Embryonic facial prominence (tissue), 1 donor: Measurements from ENCODE around the gene NOC4L.

Experiments
- DNase-seq: peaks from one replicate; pipeline ENCODE4 v3.0.0-alpha.2; 2016; ENCODE audit errors: extremely low spot score

Gene NOC4L

DNA sequence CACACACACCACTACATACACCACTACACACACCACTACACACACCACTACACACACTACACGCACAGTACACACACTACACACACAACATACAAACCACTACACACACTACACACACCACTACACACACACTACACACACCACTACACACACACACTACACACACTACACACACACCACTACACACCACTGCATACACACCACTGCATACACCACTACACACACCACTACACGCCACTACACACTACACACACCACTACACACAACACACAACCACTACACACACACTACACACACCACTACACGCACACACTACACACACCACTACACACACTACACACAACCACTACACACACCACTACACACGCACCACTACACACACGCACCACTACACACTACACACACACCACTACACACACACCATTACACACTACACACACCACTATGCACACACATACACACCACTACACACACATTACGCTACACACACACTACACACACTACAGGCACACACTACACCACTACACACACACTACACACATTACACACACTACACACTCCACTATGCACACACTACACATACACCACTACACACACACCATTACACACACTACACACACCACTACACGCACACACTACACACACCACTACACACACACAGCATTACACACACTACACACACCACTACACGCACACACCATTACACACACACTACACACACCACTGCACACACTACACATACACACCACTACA is 12.5 kb downstream of the NOC4L start:
- DNase-seq = no peak

GRCh38 chr12:132157733-132158409 is 13.6 kb downstream of the NOC4L start:
- no peak for DNase-seq

GRCh38 chr12:132158677-132159554 is 14.7 kb downstream of the NOC4L start:
- DNase-seq = no peak

GRCh38 chr12:132159555-132160003 is 15.3 kb downstream of the NOC4L start:
- DNase-seq = no peak

- DNase-seq = no peak
Observed at GRCh38 chr12:132160016-132160415, 15.8 kb downstream of the NOC4L start.

GRCh38 chr12:132160601-132161035 is 16.4 kb downstream of the NOC4L start:
- DNase-seq = no peak

GRCh38 chr12:132161036-132161781 is 17.0 kb downstream of the NOC4L start:
- no peak for DNase-seq

DNA sequence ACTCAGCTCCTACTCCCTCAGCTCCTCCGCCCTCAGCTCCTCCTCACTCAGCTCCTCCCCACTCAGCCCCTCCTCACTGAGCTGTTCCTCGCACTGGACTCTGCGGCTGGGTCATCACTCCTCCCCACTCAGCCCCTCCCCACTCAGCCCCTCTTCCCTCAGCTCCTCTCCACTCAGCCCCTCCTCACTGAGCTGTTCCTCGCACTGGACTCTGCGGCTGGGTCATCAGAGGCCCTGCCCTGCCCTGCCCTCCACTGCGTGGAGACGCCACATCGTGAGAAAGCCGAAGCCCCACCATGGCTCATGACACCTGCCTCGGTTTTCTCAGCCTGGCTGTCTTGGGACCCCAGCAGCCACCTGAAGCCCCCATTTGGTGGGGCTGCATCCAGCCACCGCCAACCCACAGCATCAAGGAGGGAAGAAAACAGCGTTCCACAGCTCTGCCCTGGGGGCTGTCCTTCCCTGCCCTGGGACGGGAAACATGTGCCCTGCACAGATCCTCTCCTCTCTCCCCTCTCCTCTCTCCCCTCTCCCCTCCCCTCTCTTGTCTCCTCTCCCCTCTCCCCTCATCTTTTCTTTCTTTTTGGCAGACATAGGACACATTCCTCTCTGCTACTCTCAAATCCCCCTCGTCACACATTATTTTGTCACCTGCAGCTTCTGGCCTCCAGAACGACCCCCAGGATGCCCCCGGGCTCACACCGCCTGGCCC is 17.7 kb downstream of the NOC4L start:
- no peak for DNase-seq

DNA sequence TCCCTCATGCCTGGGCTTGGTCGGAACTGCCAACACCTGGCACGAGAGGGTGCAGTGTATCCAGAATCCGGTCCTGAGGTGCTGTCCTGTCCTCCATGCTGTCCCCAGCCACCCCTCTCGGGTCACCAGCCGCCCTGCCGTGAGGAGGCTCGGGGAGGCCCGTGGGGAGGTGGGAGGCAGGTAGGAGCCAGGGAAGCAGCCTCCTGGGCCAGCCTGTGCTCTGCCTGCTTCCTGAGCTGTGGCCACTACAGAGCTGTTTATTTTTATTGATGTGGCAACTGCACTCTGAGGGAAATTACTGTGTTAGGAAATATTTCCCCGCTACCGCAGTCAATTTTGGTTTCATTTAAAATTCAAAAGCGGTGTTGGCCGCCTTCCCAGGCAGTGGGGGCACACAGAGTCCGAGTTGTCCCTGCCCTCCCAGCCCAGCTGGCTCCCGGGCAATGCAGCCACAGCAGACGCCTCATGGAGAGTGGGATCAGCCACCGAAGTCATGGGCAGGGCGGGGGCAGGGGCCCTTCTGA is 18.3 kb downstream of the NOC4L start:
- DNase-seq = no peak

DNA sequence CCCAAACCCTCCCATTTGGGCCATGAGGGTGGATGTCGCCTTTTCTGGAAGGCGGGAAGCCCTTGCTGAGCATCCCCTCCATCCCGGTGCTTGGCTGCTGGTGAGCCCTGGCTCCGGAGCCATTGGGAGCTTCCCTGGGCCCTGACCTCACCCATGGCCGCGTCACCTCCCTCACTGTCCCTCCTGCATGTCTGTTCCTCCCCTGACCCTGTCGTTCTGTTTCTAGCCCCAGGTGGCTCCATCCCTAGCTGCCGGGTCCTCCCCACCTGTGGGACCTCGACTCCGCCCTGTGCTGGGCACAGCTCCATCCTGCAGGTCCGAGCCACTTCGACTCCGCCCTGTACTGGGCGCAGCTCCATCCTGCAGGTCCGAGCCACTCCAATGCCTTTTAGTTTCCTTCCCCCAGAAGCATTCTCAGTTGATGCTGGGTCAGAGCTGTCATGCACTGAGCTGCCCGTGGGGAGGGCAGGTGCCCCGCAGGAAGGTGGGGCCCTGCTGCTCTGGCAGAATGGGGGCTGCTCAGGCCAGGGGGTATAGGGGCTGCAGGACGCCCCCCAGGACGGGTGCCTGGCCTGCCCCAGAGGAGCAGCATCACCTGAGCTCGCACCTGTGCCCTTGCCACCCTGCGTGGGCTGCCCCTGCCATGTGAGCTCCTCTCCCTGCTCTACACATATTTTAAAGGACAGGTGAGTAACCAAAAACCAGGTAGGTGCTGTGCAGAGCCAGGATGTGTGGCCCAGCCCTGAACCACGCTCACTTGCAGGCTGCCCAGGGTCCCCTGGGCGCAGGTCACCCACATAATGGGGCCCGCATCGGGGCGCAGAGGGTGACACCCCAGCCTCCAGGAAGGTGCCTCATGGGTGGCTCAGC is 19.0 kb downstream of the NOC4L start:
- no peak for DNase-seq

GRCh38 chr12:132163911-132164288 is 19.6 kb downstream of the NOC4L start:
- no peak for DNase-seq

DNA sequence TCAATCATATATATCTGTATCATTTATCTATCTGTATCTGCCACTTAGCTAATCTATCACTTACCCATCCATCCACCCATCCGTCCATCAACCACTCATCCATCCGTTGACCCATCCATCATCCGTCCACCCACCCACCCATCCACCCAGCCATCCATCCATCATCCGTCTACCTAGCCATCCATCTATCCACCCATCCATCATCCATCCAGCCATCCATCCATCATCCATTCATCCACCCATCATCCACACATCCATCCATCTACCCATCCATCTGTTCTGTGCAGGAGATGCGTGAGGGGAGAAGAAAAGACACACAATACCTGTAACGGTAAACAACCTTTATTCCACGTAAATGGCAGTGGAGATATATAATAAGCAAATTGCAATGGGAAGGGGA is 20.2 kb downstream of the NOC4L start:
- DNase-seq = no peak

DNA sequence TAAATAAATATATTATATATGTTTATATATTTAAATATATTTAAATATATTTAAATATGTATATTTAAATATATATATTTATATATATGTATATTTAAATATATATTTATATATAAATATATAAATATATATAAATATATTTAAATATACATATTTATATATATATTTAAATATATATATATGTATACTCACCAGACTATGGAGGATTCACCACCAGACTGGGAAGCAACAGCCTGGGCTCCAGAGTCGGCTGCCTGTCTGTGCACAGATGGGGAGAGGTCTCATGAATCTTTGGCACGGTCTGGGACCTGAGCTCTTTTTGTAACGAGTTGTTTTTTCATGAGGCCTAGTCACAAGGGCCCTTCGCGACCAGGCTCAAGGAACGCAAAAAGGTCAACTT is 21.3 kb downstream of the NOC4L start:
- DNase-seq = no peak

DNA sequence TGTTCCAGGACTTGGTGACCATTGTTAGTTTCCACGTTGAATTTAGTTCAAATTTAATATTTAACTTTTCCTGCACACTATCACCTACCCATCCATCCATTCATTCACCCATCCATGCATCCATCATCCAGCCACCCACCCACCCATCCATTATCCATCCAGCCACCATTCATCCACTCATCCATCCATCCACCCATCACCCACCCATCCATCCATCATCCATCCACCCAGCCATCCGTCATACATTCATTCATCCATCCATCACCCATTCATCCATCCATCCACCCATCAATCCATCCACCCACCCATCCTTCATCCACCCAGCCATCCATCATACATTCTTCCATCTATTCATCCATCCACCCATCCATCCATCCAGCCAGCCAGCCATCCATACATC is 21.8 kb downstream of the NOC4L start:
- no peak for DNase-seq

DNA sequence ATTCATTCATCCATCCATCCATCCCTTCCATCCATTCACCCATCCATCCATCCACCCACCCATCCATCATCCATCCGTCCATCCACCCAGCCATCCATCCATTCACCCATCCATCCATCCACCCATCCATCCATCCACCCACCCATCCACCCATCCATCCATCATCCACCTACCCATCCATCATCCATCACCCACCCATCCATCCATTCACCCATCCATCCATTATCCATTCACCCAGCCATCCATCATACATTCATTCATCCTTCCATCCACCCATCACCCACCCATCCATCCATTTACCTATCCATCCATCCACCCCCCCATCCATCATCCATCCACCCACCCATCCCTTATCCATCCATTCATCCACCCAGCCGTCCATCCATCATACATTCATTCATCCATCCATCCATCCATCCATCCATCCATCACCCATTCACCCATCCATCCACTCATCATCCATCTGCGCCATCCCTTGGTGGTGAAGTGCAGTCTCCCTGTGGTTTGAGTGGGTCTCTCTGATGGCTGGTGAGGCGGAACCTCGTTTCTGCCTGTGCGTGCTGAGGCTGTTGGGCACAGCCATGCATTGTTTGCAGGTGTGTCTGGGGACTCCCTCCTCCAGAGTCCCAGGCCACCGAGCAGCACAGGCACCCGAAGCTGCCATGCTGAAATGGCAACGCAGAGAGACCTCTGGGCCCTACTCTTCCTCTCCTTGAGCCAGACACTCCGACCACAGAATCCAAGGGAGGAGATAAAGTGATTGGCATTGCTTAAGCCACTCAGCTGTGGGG is 22.7 kb downstream of the NOC4L start:
- DNase-seq = no peak

GRCh38 chr12:132167611-132168310 is 23.5 kb downstream of the NOC4L start:
- no peak for DNase-seq

DNA sequence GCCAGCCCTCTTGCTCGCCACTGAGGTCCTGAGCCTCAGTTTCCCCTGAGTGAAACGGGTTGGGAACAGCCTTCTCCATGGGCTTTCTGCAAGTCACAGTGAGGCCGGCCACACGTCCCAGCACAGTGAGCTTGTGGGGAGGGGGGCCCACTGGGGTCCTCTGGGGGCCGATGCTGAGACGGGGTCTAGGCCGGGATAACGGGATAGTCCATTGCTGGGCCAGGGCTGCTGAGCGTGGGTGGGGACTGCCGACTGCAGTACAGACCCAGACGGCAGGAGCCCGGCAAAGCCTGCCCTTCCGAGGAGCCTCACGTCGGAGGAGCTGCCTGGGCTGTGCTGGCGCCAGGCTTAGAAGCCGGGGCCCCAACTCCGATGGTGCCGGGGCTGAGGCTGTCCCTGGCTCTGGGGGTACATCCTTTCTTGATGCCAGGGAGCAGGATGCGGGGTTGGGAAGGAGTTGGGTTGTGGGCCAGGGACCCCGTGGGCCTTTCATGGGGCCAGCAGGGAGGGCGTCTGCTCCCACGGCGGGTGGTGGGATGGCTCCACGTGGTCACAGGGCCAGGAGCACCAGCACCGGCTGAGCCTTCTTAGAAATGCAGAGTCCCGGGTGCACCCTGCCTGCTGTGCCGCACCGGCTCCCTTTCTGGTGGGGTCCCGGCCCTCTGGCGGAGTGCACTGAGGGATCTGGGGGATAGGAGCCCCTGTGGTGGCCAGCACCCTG is 24.2 kb downstream of the NOC4L start:
- no peak for DNase-seq

- DNase-seq = no peak
Observed at GRCh38 chr12:132169376-132169775, 25.1 kb downstream of the NOC4L start.
